ENCODE measurements around the gene RAPGEF1. TPM values are rescaled to one million over a fixed set of nuclear protein-coding genes. Genes with fewer than 3 reads are reported as not detected.

Gene RAPGEF1
- total RNA-seq, 2 donors from 2014 or later = 28.6 to 63.8 TPM

GRCh38 chr9:131618071-131618479 lies 121.8 kb downstream of the RAPGEF1 start:
- H3K36me3 ChIP-seq = no peaks in the 10 kb centered on the region
- DNase-seq (ENCODE audit: low spot score) = no peak
- H3K27ac ChIP-seq = no peak overlapping the region
- 39% methylated on average over 2 of the region's 2 CpGs for WGBS
- intact Hi-C loops (cut with DNase I) = no loop called here
- TF ChIP-seq POLR2AphosphoS5 (IDR thresholded peaks at IDR 0.05) (no peak), CTCF (IDR thresholded peaks at IDR 0.05) (no peak), POLR2A (IDR thresholded peaks at IDR 0.05) (no peak)
- no peaks in the 10 kb centered on the region for H3K4me1 ChIP-seq (replicated peaks)
- no peaks in the 10 kb centered on the region for H3K27me3 ChIP-seq (replicated peaks; ENCODE audit: insufficient read depth)
- no peak overlapping the region for H3K4me3 ChIP-seq
- H3K9me3 ChIP-seq = no peaks in the 10 kb centered on the region

- Histone ChIP-seq H3K9me3 (no peaks in the 10 kb centered on the region), H3K27ac (no peak overlapping the region), H3K36me3 (no peaks in the 10 kb centered on the region), H3K4me1 (replicated peaks) (no peaks in the 10 kb centered on the region), H3K4me3 (no peak overlapping the region), H3K27me3 (replicated peaks; ENCODE audit: insufficient read depth) (no peaks in the 10 kb centered on the region)
- TF ChIP-seq POLR2A (IDR thresholded peaks at IDR 0.05) = no peak
- TF ChIP-seq POLR2AphosphoS5 (IDR thresholded peaks at IDR 0.05) = no peak
- TF ChIP-seq CTCF (IDR thresholded peaks at IDR 0.05) = no peak
- DNase-seq (ENCODE audit: low spot score) = no peak
- intact Hi-C loops (cut with DNase I) = no loop called here
- 89% methylated on average over 5 of the region's 5 CpGs for WGBS
Observed at GRCh38 chr9:131617611-131618010, 122.3 kb downstream of the RAPGEF1 start.

GRCh38 chr9:131616983-131617604 lies 122.8 kb downstream of the RAPGEF1 start:
- TF ChIP-seq POLR2AphosphoS5 (IDR thresholded peaks at IDR 0.05) (no peak), CTCF (IDR thresholded peaks at IDR 0.05) (no peak), POLR2A (IDR thresholded peaks at IDR 0.05) (no peak)
- no peaks in the 10 kb centered on the region for H3K36me3 ChIP-seq
- intact Hi-C loops (cut with DNase I) = no loop called here
- no peaks in the 10 kb centered on the region for H3K9me3 ChIP-seq
- no peak overlapping the region for H3K4me3 ChIP-seq
- H3K4me1 ChIP-seq (replicated peaks) = no peaks in the 10 kb centered on the region
- no peak for DNase-seq (ENCODE audit: low spot score)
- H3K27ac ChIP-seq = no peak overlapping the region
- WGBS = 85% methylated on average over 10 of the region's 10 CpGs
- H3K27me3 ChIP-seq (replicated peaks; ENCODE audit: insufficient read depth) = no peaks in the 10 kb centered on the region

GRCh38 chr9:131614340-131614915 lies 125.4 kb downstream of the RAPGEF1 start:
- Histone ChIP-seq H3K27ac (no peak overlapping the region), H3K36me3 (no peaks in the 10 kb centered on the region), H3K4me1 (replicated peaks) (peaks cover under 1% of the 10 kb centered on the region), H3K4me3 (no peak overlapping the region), H3K27me3 (replicated peaks; ENCODE audit: insufficient read depth) (no peaks in the 10 kb centered on the region), H3K9me3 (no peaks in the 10 kb centered on the region)
- intact Hi-C loops (cut with DNase I) = no loop called here
- DNase-seq (ENCODE audit: low spot score) = no peak
- TF ChIP-seq POLR2A (IDR thresholded peaks at IDR 0.05) (no peak), CTCF (IDR thresholded peaks at IDR 0.05) (no peak), POLR2AphosphoS5 (IDR thresholded peaks at IDR 0.05) (no peak)
- whole genome bisulfite sequencing = 94% methylated on average over 8 of the region's 8 CpGs

- intact Hi-C loops (cut with DNase I) = no loop called here
- DNase-seq (ENCODE audit: low spot score) = no peak
- H3K27me3 ChIP-seq (replicated peaks; ENCODE audit: insufficient read depth) = no peaks in the 10 kb centered on the region
- no peak for TF ChIP-seq CTCF (IDR thresholded peaks at IDR 0.05)
- no peak for TF ChIP-seq POLR2AphosphoS5 (IDR thresholded peaks at IDR 0.05)
- no peak for TF ChIP-seq POLR2A (IDR thresholded peaks at IDR 0.05)
- H3K27ac ChIP-seq = no peak overlapping the region
- H3K36me3 ChIP-seq = no peaks in the 10 kb centered on the region
- no peak overlapping the region for H3K4me3 ChIP-seq
- peaks cover 5% of the 10 kb centered on the region for H3K4me1 ChIP-seq (replicated peaks)
- 95% methylated on average over 8 of the region's 8 CpGs for WGBS
- no peaks in the 10 kb centered on the region for H3K9me3 ChIP-seq
Observed at GRCh38 chr9:131613921-131614320, 126.0 kb downstream of the RAPGEF1 start.
